ENCODE measurements around the gene TXNL4A.

DNA sequence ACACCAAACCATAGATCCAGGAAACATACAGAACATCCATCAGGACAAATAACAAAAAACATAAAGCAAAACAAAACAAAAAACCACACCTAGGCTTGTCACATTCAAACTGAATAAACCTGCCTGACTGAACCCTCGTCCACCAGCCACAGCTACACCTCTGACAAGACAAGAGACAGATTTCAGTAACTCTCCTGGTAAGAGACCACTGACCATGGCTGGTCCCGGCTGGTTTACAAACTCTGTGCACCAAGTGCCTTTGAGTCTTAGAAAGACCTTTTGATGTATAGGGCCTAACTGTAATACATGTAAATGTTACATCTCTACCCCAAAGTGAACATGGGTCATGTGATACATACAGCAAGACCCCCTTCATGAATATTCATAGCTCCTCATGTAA lies 32.1 kb downstream of the TXNL4A start:
- TF ChIP-seq, protein P1, sequence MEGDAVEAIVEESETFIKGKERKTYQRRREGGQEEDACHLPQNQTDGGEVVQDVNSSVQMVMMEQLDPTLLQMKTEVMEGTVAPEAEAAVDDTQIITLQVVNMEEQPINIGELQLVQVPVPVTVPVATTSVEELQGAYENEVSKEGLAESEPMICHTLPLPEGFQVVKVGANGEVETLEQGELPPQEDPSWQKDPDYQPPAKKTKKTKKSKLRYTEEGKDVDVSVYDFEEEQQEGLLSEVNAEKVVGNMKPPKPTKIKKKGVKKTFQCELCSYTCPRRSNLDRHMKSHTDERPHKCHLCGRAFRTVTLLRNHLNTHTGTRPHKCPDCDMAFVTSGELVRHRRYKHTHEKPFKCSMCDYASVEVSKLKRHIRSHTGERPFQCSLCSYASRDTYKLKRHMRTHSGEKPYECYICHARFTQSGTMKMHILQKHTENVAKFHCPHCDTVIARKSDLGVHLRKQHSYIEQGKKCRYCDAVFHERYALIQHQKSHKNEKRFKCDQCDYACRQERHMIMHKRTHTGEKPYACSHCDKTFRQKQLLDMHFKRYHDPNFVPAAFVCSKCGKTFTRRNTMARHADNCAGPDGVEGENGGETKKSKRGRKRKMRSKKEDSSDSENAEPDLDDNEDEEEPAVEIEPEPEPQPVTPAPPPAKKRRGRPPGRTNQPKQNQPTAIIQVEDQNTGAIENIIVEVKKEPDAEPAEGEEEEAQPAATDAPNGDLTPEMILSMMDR (IDR thresholded peaks at IDR 0.05) = no peak
- no peak for TF ChIP-seq POLR2A (IDR thresholded peaks at IDR 0.05)

Measured in esophagus squamous epithelium (tissue), 4 donors.